ENCODE data around the gene DACT3. TPM values are rescaled to one million over a fixed set of nuclear protein-coding genes. Genes with fewer than 3 reads are reported as not detected.
A peak's percentile ranks its signal among the peaks of the same experiment; 100 is the strongest.

Gene DACT3
- total and polyA plus RNA-seq, 2 of the 13 experiments (the other 11 are each of a cell fraction or from before 2014, with no cell fraction given): 0.04 TPM; not detected in 1

GRCh38 chr19:46661020-46661731, at the start of gene DACT3 (continued):
- no peak for TF ChIP-seq ZNF234 (CRISPR knock-in tag; conservative IDR thresholded peaks at IDR 0.05)
- no peak for TF ChIP-seq PAXIP1 (CRISPR knock-in tag; conservative IDR thresholded peaks at IDR 0.05)
- no peak for TF ChIP-seq DZIP1 (CRISPR knock-in tag; IDR thresholded peaks at IDR 0.05)
- no peak for TF ChIP-seq HMGXB3 (CRISPR knock-in tag; IDR thresholded peaks at IDR 0.05; ENCODE audit: borderline replicate concordance)
- 0 out of 2 replicates have a peak, but pooled peaks have one; percentile 36 for TF ChIP-seq MYC (CRISPR knock-in tag; IDR thresholded peaks at IDR 0.05; ENCODE audit: borderline replicate concordance)
- no peak for TF ChIP-seq ZFP41 (CRISPR knock-in tag; IDR thresholded peaks at IDR 0.05; ENCODE audit: borderline replicate concordance)
- TF ChIP-seq THAP7 (CRISPR knock-in tag; IDR thresholded peaks at IDR 0.05): no peak
- no peak for TF ChIP-seq GLMP (CRISPR knock-in tag; IDR thresholded peaks at IDR 0.05; ENCODE audit: borderline replicate concordance)
- TF ChIP-seq ZNF484 (CRISPR knock-in tag; IDR thresholded peaks at IDR 0.05; ENCODE audit: borderline replicate concordance, low read depth): no peak
- TF ChIP-seq KMT2B (CRISPR knock-in tag; IDR thresholded peaks at IDR 0.05): no peak
- TF ChIP-seq MATR3 (CRISPR knock-in tag; IDR thresholded peaks at IDR 0.05): no peak
- no peak for TF ChIP-seq CHCHD3 (CRISPR knock-in tag; IDR thresholded peaks at IDR 0.05)
- no peak for TF ChIP-seq ZNF143 (CRISPR knock-in tag; IDR thresholded peaks at IDR 0.05)
- TF ChIP-seq ZNF746 (CRISPR knock-in tag; IDR thresholded peaks at IDR 0.05): no peak
- TF ChIP-seq ZNF777 (CRISPR knock-in tag; IDR thresholded peaks at IDR 0.05): peak; percentile 5; the same call in 1 of the 2 replicates
- no peak for TF ChIP-seq ZNF501 (CRISPR knock-in tag; IDR thresholded peaks at IDR 0.05)
- peak; percentile 66 for TF ChIP-seq FOXA3 (CRISPR knock-in tag; IDR thresholded peaks at IDR 0.05)

All from HepG2 (cell line).